ENCODE data around the gene CCR8. TPM values are rescaled to one million over a fixed set of nuclear protein-coding genes. Genes with fewer than 3 reads are reported as not detected.

CCR8 gene
- total and polyA plus RNA-seq, 2 experiments from 2014 or later = not detected

GRCh38 chr3:39286771-39287170, 42.7 kb upstream of the CCR8 start:
- H4K20me1 ChIP-seq (ENCODE audit: insufficient read depth, poor library complexity, severe bottlenecking) = no peaks in the 10 kb centered on the region
- H3K27ac ChIP-seq = no peak overlapping the region
- no peaks in the 10 kb centered on the region for H3K4me1 ChIP-seq (ENCODE audit: insufficient read depth)
- no peak overlapping the region for H3K4me2 ChIP-seq
- DNase-seq (ENCODE audit: low spot score) = no peak
- H3K79me2 ChIP-seq = no peaks in the 10 kb centered on the region
- no peaks in the 10 kb centered on the region for H3K9me2 ChIP-seq (replicated peaks; ENCODE audit: insufficient read depth)
- no peaks in the 10 kb centered on the region for H3K27me3 ChIP-seq
- H3K4me3 ChIP-seq = no peak overlapping the region
- no peak overlapping the region for H2AFZ ChIP-seq
- H3K36me3 ChIP-seq (replicated peaks; ENCODE audit: insufficient read depth, low read depth) = no peaks in the 10 kb centered on the region
- no peaks in the 10 kb centered on the region for H3K9me3 ChIP-seq (ENCODE audit: low read depth)
- WGBS (ENCODE audit: low lambda C conversion rate, missing lambda C conversion rate) = 94% methylated on average over 3 of the region's 3 CpGs
- no peak for TF ChIP-seq EZH2 (IDR thresholded peaks at IDR 0.05; ENCODE audit: borderline replicate concordance)
- no peak for TF ChIP-seq EZH2phosphoT487 (IDR thresholded peaks at IDR 0.05; ENCODE audit: low read depth, severe bottlenecking, unreplicated experiment)
- TF ChIP-seq CTCF (IDR thresholded peaks at IDR 0.05; ENCODE audit: poor library complexity) = no peak

- no peaks in the 10 kb centered on the region for H3K4me1 ChIP-seq (ENCODE audit: insufficient read depth)
- H3K27me3 ChIP-seq = no peaks in the 10 kb centered on the region
- DNase-seq (ENCODE audit: low spot score) = no peak
- no peak overlapping the region for H3K4me3 ChIP-seq
- H3K4me2 ChIP-seq = no peak overlapping the region
- H3K27ac ChIP-seq = no peak overlapping the region
- H3K9me2 ChIP-seq (replicated peaks; ENCODE audit: insufficient read depth) = no peaks in the 10 kb centered on the region
- no peaks in the 10 kb centered on the region for H4K20me1 ChIP-seq (ENCODE audit: insufficient read depth, poor library complexity, severe bottlenecking)
- H3K9me3 ChIP-seq (ENCODE audit: low read depth) = no peaks in the 10 kb centered on the region
- H2AFZ ChIP-seq = no peak overlapping the region
- no peaks in the 10 kb centered on the region for H3K79me2 ChIP-seq
- WGBS (ENCODE audit: low lambda C conversion rate, missing lambda C conversion rate) = 61% methylated on average over 8 of the region's 8 CpGs
- H3K36me3 ChIP-seq (replicated peaks; ENCODE audit: insufficient read depth, low read depth) = no peaks in the 10 kb centered on the region
- no peak for TF ChIP-seq EZH2 (IDR thresholded peaks at IDR 0.05; ENCODE audit: borderline replicate concordance)
- TF ChIP-seq CTCF (IDR thresholded peaks at IDR 0.05; ENCODE audit: poor library complexity) = no peak
- no peak for TF ChIP-seq EZH2phosphoT487 (IDR thresholded peaks at IDR 0.05; ENCODE audit: low read depth, severe bottlenecking, unreplicated experiment)
Observed at GRCh38 chr3:39287216-39288164, 42.0 kb upstream of the CCR8 start.

- TF ChIP-seq CTCF (IDR thresholded peaks at IDR 0.05; ENCODE audit: poor library complexity) (peak; percentile 99), EZH2phosphoT487 (IDR thresholded peaks at IDR 0.05; ENCODE audit: low read depth, severe bottlenecking, unreplicated experiment) (no peak), EZH2 (IDR thresholded peaks at IDR 0.05; ENCODE audit: borderline replicate concordance) (no peak)
- Histone ChIP-seq H3K4me3 (no peak overlapping the region), H3K27ac (no peak overlapping the region), H3K36me3 (replicated peaks; ENCODE audit: insufficient read depth, low read depth) (no peaks in the 10 kb centered on the region), H2AFZ (no peak overlapping the region), H3K9me2 (replicated peaks; ENCODE audit: insufficient read depth) (no peaks in the 10 kb centered on the region), H3K4me2 (no peak overlapping the region), H3K27me3 (no peaks in the 10 kb centered on the region), H3K79me2 (no peaks in the 10 kb centered on the region), H3K9me3 (ENCODE audit: low read depth) (no peaks in the 10 kb centered on the region), H3K4me1 (ENCODE audit: insufficient read depth) (no peaks in the 10 kb centered on the region), H4K20me1 (ENCODE audit: insufficient read depth, poor library complexity, severe bottlenecking) (no peaks in the 10 kb centered on the region)
- DNase-seq (ENCODE audit: low spot score) = peak; percentile 89
- WGBS (ENCODE audit: low lambda C conversion rate, missing lambda C conversion rate) = 22% methylated on average over 3 of the region's 3 CpGs
Observed at GRCh38 chr3:39288300-39288808, 41.2 kb upstream of the CCR8 start.
